Measurements from ENCODE around the gene BMP2. TPM values are rescaled to one million over a fixed set of nuclear protein-coding genes. Genes with fewer than 3 reads are reported as not detected.

Gene BMP2
- total and polyA plus RNA-seq, 2 experiments from 2014 or later: 0.73 to 1.0 TPM

DNA sequence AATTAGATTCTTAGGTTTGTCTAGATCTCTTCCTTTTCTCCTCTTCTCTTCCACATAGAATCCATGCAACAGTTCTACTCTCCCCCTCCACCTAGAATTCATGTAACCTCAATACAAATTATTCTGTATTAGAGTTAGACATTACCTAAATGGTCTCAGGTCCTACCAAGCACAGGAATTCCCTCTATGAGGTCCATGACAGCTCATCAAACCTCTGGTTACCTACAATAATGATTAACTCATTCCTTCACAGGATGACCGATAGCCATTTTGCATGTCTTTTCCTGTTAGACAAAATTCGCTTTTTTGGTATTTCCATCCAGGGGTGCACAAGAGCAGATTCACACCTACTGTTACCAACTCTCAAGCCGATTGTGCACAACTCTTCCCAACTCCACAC is 27.4 kb upstream of the BMP2 start:
- no peak for ATAC-seq
- H3K4me2 ChIP-seq: no peak overlapping the region
- no peak for DNase-seq (ENCODE audit: low spot score)

More for the DNA sequence above, 27.4 kb upstream of the BMP2 start:
- Mint-ChIP-seq H3K4me1 (peaks cover 13% of the 10 kb centered on the region), H3K9me3 (no peaks in the 10 kb centered on the region), H3K4me3 (no peak overlapping the region), H3K36me3 (ENCODE audit: low read depth) (peaks cover 3% of the 10 kb centered on the region; the same call in 1 of the 3 replicates), H3K27ac (no peak overlapping the region), H3K27me3 (ENCODE audit: insufficient read depth, low read depth, poor library complexity) (peaks cover 2% of the 10 kb centered on the region)
- H3K4me3 ChIP-seq: no peak overlapping the region
- no peak overlapping the region for H3K27ac ChIP-seq (ENCODE audit: low read depth)
- H3K9me2 ChIP-seq (ENCODE audit: insufficient read depth): no peaks in the 10 kb centered on the region; the same call in 1 of the 2 replicates
- H3K4me1 ChIP-seq (ENCODE audit: insufficient read depth): no peaks in the 10 kb centered on the region
- H2AFZ ChIP-seq: no peak overlapping the region
- H4K20me1 ChIP-seq (replicated peaks; ENCODE audit: insufficient read depth): no peaks in the 10 kb centered on the region
- TF ChIP-seq ZNF114 (CRISPR knock-in tag; IDR thresholded peaks at IDR 0.05) (no peak), POLR2AphosphoS5 (IDR thresholded peaks at IDR 0.05; ENCODE audit: low read depth) (no peak), EZH2phosphoT487 (IDR thresholded peaks at IDR 0.05; ENCODE audit: unreplicated experiment) (no peak), NANOG (IDR thresholded peaks at IDR 0.05; ENCODE audit: borderline replicate concordance) (no peak), STAT1 (IDR thresholded peaks at IDR 0.05; ENCODE audit: unreplicated experiment) (no peak), CREB1 (CRISPR knock-in tag; IDR thresholded peaks at IDR 0.05; ENCODE audit: low read depth) (no peak), JUNB (IDR thresholded peaks at IDR 0.05; ENCODE audit: unreplicated experiment) (no peak), EZH2 (IDR thresholded peaks at IDR 0.05; ENCODE audit: low read depth, unreplicated experiment) (no peak), ETS1 (IDR thresholded peaks at IDR 0.05) (no peak), ZNF331 (CRISPR knock-in tag; IDR thresholded peaks at IDR 0.05; ENCODE audit: low read depth) (no peak)
- TF ChIP-seq, protein P1, sequence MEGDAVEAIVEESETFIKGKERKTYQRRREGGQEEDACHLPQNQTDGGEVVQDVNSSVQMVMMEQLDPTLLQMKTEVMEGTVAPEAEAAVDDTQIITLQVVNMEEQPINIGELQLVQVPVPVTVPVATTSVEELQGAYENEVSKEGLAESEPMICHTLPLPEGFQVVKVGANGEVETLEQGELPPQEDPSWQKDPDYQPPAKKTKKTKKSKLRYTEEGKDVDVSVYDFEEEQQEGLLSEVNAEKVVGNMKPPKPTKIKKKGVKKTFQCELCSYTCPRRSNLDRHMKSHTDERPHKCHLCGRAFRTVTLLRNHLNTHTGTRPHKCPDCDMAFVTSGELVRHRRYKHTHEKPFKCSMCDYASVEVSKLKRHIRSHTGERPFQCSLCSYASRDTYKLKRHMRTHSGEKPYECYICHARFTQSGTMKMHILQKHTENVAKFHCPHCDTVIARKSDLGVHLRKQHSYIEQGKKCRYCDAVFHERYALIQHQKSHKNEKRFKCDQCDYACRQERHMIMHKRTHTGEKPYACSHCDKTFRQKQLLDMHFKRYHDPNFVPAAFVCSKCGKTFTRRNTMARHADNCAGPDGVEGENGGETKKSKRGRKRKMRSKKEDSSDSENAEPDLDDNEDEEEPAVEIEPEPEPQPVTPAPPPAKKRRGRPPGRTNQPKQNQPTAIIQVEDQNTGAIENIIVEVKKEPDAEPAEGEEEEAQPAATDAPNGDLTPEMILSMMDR (conservative IDR thresholded peaks at IDR 0.05; ENCODE audit: low read depth in 2 of 2): no peak
- TF ChIP-seq, protein P2, sequence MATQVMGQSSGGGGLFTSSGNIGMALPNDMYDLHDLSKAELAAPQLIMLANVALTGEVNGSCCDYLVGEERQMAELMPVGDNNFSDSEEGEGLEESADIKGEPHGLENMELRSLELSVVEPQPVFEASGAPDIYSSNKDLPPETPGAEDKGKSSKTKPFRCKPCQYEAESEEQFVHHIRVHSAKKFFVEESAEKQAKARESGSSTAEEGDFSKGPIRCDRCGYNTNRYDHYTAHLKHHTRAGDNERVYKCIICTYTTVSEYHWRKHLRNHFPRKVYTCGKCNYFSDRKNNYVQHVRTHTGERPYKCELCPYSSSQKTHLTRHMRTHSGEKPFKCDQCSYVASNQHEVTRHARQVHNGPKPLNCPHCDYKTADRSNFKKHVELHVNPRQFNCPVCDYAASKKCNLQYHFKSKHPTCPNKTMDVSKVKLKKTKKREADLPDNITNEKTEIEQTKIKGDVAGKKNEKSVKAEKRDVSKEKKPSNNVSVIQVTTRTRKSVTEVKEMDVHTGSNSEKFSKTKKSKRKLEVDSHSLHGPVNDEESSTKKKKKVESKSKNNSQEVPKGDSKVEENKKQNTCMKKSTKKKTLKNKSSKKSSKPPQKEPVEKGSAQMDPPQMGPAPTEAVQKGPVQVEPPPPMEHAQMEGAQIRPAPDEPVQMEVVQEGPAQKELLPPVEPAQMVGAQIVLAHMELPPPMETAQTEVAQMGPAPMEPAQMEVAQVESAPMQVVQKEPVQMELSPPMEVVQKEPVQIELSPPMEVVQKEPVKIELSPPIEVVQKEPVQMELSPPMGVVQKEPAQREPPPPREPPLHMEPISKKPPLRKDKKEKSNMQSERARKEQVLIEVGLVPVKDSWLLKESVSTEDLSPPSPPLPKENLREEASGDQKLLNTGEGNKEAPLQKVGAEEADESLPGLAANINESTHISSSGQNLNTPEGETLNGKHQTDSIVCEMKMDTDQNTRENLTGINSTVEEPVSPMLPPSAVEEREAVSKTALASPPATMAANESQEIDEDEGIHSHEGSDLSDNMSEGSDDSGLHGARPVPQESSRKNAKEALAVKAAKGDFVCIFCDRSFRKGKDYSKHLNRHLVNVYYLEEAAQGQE (IDR thresholded peaks at IDR 0.05; ENCODE audit: unreplicated experiment): no peak
- TF ChIP-seq, protein P3, sequence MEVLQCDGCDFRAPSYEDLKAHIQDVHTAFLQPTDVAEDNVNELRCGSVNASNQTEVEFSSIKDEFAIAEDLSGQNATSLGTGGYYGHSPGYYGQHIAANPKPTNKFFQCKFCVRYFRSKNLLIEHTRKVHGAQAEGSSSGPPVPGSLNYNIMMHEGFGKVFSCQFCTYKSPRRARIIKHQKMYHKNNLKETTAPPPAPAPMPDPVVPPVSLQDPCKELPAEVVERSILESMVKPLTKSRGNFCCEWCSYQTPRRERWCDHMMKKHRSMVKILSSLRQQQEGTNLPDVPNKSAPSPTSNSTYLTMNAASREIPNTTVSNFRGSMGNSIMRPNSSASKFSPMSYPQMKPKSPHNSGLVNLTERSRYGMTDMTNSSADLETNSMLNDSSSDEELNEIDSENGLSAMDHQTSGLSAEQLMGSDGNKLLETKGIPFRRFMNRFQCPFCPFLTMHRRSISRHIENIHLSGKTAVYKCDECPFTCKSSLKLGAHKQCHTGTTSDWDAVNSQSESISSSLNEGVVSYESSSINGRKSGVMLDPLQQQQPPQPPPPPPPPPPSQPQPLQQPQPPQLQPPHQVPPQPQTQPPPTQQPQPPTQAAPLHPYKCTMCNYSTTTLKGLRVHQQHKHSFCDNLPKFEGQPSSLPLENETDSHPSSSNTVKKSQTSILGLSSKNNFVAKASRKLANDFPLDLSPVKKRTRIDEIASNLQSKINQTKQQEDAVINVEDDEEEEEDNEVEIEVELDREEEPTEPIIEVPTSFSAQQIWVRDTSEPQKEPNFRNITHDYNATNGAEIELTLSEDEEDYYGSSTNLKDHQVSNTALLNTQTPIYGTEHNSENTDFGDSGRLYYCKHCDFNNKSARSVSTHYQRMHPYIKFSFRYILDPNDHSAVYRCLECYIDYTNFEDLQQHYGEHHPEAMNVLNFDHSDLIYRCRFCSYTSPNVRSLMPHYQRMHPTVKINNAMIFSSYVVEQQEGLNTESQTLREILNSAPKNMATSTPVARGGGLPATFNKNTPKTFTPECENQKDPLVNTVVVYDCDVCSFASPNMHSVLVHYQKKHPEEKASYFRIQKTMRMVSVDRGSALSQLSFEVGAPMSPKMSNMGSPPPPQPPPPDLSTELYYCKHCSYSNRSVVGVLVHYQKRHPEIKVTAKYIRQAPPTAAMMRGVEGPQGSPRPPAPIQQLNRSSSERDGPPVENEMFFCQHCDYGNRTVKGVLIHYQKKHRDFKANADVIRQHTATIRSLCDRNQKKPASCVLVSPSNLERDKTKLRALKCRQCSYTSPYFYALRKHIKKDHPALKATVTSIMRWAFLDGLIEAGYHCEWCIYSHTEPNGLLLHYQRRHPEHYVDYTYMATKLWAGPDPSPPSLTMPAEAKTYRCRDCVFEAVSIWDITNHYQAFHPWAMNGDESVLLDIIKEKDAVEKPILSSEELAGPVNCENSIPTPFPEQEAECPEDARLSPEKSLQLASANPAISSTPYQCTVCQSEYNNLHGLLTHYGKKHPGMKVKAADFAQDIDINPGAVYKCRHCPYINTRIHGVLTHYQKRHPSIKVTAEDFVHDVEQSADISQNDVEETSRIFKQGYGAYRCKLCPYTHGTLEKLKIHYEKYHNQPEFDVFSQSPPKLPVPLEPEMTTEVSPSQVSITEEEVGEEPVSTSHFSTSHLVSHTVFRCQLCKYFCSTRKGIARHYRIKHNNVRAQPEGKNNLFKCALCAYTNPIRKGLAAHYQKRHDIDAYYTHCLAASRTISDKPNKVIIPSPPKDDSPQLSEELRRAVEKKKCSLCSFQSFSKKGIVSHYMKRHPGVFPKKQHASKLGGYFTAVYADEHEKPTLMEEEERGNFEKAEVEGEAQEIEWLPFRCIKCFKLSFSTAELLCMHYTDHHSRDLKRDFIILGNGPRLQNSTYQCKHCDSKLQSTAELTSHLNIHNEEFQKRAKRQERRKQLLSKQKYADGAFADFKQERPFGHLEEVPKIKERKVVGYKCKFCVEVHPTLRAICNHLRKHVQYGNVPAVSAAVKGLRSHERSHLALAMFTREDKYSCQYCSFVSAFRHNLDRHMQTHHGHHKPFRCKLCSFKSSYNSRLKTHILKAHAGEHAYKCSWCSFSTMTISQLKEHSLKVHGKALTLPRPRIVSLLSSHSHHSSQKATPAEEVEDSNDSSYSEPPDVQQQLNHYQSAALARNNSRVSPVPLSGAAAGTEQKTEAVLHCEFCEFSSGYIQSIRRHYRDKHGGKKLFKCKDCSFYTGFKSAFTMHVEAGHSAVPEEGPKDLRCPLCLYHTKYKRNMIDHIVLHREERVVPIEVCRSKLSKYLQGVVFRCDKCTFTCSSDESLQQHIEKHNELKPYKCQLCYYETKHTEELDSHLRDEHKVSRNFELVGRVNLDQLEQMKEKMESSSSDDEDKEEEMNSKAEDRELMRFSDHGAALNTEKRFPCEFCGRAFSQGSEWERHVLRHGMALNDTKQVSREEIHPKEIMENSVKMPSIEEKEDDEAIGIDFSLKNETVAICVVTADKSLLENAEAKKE (CRISPR knock-in tag; IDR thresholded peaks at IDR 0.05): no peak
- no peaks in the 10 kb centered on the region for H3K79me2 ChIP-seq (replicated peaks; ENCODE audit: insufficient read depth)
- no peaks in the 10 kb centered on the region for H3K27me3 ChIP-seq (ENCODE audit: insufficient read depth)
- no peaks in the 10 kb centered on the region for H3F3A ChIP-seq (replicated peaks; ENCODE audit: low read depth)
- no peaks in the 10 kb centered on the region for H3K36me3 ChIP-seq (ENCODE audit: insufficient read depth)
